Uterus (tissue), 2 donors: ENCODE data around the gene EVA1A.

Experiments used
- POLR2A ChIP-seq, 2 donors: fragments of 450-650 bp; IDR thresholded peaks; one replicate each; pipeline ENCODE4 v1.6.1; 2016; ENCODE audit warnings: antibody characterized with exemption in 2 of 2, mild to moderate bottlenecking in 1 of 2, moderate library complexity in 1 of 2
- TF ChIP-seq, protein P1 (sequence below), 4 experiments: fragments of 200-600 bp in 2 of 4; fragments of 450-650 bp in 2 of 4; sonication (generic) in 2 of 4; IDR thresholded peaks; one replicate each; pipeline ENCODE4 v1.5.1; 2016 to 2019; ENCODE audit warnings: antibody characterized with exemption in 4 of 4, mild to moderate bottlenecking in 2 of 4, moderate library complexity in 1 of 4

DNA sequence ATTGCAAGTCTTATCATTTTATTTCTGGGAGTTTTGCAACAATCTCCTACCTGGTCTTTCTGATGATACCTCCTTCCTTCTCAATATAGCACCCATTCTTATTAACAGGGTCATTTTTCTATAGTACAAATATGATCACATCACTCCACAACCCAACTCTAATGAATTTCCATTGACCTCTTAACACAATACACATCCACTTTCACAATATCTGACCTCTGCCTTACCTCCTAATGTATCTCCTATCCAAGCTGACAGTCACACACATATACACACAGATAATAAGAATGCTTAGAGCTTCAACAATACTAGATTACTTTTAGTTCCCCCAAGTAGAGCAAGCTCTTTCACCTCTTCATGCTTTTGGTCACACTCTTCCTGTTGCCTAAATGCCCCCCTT lies 40.9 kb downstream of the EVA1A start:
- TF ChIP-seq, protein P1, sequence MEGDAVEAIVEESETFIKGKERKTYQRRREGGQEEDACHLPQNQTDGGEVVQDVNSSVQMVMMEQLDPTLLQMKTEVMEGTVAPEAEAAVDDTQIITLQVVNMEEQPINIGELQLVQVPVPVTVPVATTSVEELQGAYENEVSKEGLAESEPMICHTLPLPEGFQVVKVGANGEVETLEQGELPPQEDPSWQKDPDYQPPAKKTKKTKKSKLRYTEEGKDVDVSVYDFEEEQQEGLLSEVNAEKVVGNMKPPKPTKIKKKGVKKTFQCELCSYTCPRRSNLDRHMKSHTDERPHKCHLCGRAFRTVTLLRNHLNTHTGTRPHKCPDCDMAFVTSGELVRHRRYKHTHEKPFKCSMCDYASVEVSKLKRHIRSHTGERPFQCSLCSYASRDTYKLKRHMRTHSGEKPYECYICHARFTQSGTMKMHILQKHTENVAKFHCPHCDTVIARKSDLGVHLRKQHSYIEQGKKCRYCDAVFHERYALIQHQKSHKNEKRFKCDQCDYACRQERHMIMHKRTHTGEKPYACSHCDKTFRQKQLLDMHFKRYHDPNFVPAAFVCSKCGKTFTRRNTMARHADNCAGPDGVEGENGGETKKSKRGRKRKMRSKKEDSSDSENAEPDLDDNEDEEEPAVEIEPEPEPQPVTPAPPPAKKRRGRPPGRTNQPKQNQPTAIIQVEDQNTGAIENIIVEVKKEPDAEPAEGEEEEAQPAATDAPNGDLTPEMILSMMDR (IDR thresholded peaks at IDR 0.05): no peak
- TF ChIP-seq POLR2A (IDR thresholded peaks at IDR 0.05): no peak
